ENCODE measurements around the gene GPBP1L1. TPM values are rescaled to one million over a fixed set of nuclear protein-coding genes. Genes with fewer than 3 reads are reported as not detected.

Gene GPBP1L1
- total and polyA plus RNA-seq, 2 experiments from 2014 or later = 69.3 to 85.6 TPM

GRCh38 chr1:45643978-45644377, 42.4 kb downstream of the GPBP1L1 start:
- TF ChIP-seq EZH2 (IDR thresholded peaks at IDR 0.05; ENCODE audit: insufficient read depth, poor library complexity, severe bottlenecking) (no peak), EZH2phosphoT487 (IDR thresholded peaks at IDR 0.05; ENCODE audit: insufficient read depth, low read depth) (no peak)
- H3K9ac ChIP-seq = no peak overlapping the region
- no peak for DNase-seq
- H4K20me1 ChIP-seq (ENCODE audit: insufficient read depth) = no peaks in the 10 kb centered on the region
- H3K27ac ChIP-seq = no peak overlapping the region
- no peak overlapping the region for H3K4me3 ChIP-seq
- no peak overlapping the region for H3K4me2 ChIP-seq (ENCODE audit: unreplicated experiment)
- H3K9me3 ChIP-seq (ENCODE audit: low read depth) = no peaks in the 10 kb centered on the region
- no peaks in the 10 kb centered on the region for H3K4me1 ChIP-seq (ENCODE audit: insufficient read depth)
- H3K27me3 ChIP-seq (replicated peaks; ENCODE audit: insufficient read depth) = no peaks in the 10 kb centered on the region
- peaks cover 51% of the 10 kb centered on the region for H3K79me2 ChIP-seq (ENCODE audit: insufficient read depth)
- H3F3A ChIP-seq (ENCODE audit: insufficient read depth) = peaks cover 18% of the 10 kb centered on the region; the same call in 1 of the 2 replicates
- in situ Hi-C loops (cut with MboI) = no loop called here
- H3K36me3 ChIP-seq (ENCODE audit: low read depth) = peaks cover 27% of the 10 kb centered on the region
- H3K9me2 ChIP-seq (ENCODE audit: insufficient read depth) = no peaks in the 10 kb centered on the region
- H2AFZ ChIP-seq = no peak overlapping the region

- peaks cover 18% of the 10 kb centered on the region; the same call in 1 of the 2 replicates for H3F3A ChIP-seq (ENCODE audit: insufficient read depth)
- in situ Hi-C loops (cut with MboI) = no loop called here
- TF ChIP-seq EZH2phosphoT487 (IDR thresholded peaks at IDR 0.05; ENCODE audit: insufficient read depth, low read depth) (no peak), EZH2 (IDR thresholded peaks at IDR 0.05; ENCODE audit: insufficient read depth, poor library complexity, severe bottlenecking) (no peak)
Observed at GRCh38 chr1:45643321-45643720, 43.0 kb downstream of the GPBP1L1 start.

GRCh38 chr1:45640293-45640692, 46.0 kb downstream of the GPBP1L1 start:
- no peaks in the 10 kb centered on the region for H3K27me3 ChIP-seq (replicated peaks; ENCODE audit: insufficient read depth)
- no peaks in the 10 kb centered on the region for H3K9me3 ChIP-seq (ENCODE audit: low read depth)
- TF ChIP-seq EZH2 (IDR thresholded peaks at IDR 0.05; ENCODE audit: insufficient read depth, poor library complexity, severe bottlenecking) (no peak), EZH2phosphoT487 (IDR thresholded peaks at IDR 0.05; ENCODE audit: insufficient read depth, low read depth) (no peak)
- no peak overlapping the region for H3K27ac ChIP-seq
- 100% methylated on average over 1 of the region's 1 CpG for WGBS, 2 experiments (ENCODE audit: low coverage in 1 of 2, low lambda C conversion rate in 2 of 2, missing lambda C conversion rate in 2 of 2)
- no peak overlapping the region for H3K9ac ChIP-seq
- H4K20me1 ChIP-seq (ENCODE audit: insufficient read depth) = no peaks in the 10 kb centered on the region
- H3K4me3 ChIP-seq = no peak overlapping the region
- no peak overlapping the region for H2AFZ ChIP-seq
- in situ Hi-C loops (cut with MboI) = no loop called here
- DNase-seq = no peak
- peaks cover 16% of the 10 kb centered on the region for H3K79me2 ChIP-seq (ENCODE audit: insufficient read depth)
- no peaks in the 10 kb centered on the region for H3K4me1 ChIP-seq (ENCODE audit: insufficient read depth)
- H3F3A ChIP-seq (ENCODE audit: insufficient read depth) = peaks cover 15% of the 10 kb centered on the region; the same call in 1 of the 2 replicates
- no peaks in the 10 kb centered on the region for H3K9me2 ChIP-seq (ENCODE audit: insufficient read depth)
- H3K4me2 ChIP-seq (ENCODE audit: unreplicated experiment) = no peak overlapping the region
- H3K36me3 ChIP-seq (ENCODE audit: low read depth) = peaks cover 56% of the 10 kb centered on the region

More at GRCh38 chr1:45643321-45643720, 43.0 kb downstream of the GPBP1L1 start:
- no peak for DNase-seq
- peaks cover 45% of the 10 kb centered on the region for H3K79me2 ChIP-seq (ENCODE audit: insufficient read depth)
- H3K36me3 ChIP-seq (ENCODE audit: low read depth) = peaks cover 34% of the 10 kb centered on the region
- no peak overlapping the region for H3K4me3 ChIP-seq
- no peaks in the 10 kb centered on the region for H3K9me2 ChIP-seq (ENCODE audit: insufficient read depth)
- H3K27ac ChIP-seq = no peak overlapping the region
- WGBS, 2 experiments (ENCODE audit: low coverage in 1 of 2, low lambda C conversion rate in 2 of 2, missing lambda C conversion rate in 2 of 2) = 58 to 61% methylated on average over 5 of the region's 5 CpGs
- H3K9ac ChIP-seq = no peak overlapping the region
- no peaks in the 10 kb centered on the region for H3K9me3 ChIP-seq (ENCODE audit: low read depth)
- H3K4me2 ChIP-seq (ENCODE audit: unreplicated experiment) = no peak overlapping the region
- H4K20me1 ChIP-seq (ENCODE audit: insufficient read depth) = no peaks in the 10 kb centered on the region
- no peaks in the 10 kb centered on the region for H3K27me3 ChIP-seq (replicated peaks; ENCODE audit: insufficient read depth)
- no peaks in the 10 kb centered on the region for H3K4me1 ChIP-seq (ENCODE audit: insufficient read depth)
- H2AFZ ChIP-seq = no peak overlapping the region

DNA sequence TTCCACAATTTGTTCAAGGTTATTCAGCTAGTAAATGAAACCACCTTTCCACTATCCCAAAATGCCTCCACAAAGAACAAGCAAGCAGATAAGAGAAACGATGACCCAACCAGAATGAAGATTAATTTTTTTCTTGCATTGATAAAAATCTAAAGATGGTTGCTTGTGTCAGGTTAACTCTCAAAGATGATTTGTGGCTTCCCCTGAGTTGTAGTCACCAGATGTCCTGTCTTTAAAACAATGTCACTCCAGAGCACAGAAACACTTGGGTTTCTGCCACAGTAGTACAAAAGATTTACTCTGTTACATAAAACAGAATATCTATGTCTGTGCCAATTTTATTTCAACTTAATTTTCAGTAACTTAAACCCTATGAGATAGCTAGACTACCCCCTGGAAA, 51.1 kb downstream of the GPBP1L1 start:
- in situ Hi-C loops (cut with MboI) = no loop called here
- no peak overlapping the region for H2AFZ ChIP-seq
- H3K9me2 ChIP-seq (ENCODE audit: insufficient read depth) = no peaks in the 10 kb centered on the region
- no peak overlapping the region for H3K4me3 ChIP-seq
- peaks cover 14% of the 10 kb centered on the region; the same call in 1 of the 2 replicates for H3F3A ChIP-seq (ENCODE audit: insufficient read depth)
- no peaks in the 10 kb centered on the region for H3K4me1 ChIP-seq (ENCODE audit: insufficient read depth)
- no peaks in the 10 kb centered on the region for H3K27me3 ChIP-seq (replicated peaks; ENCODE audit: insufficient read depth)
- H3K4me2 ChIP-seq (ENCODE audit: unreplicated experiment) = no peak overlapping the region
- no peak overlapping the region for H3K9ac ChIP-seq
- 54 to 61% methylated on average over 1 of the region's 1 CpG for WGBS, 2 experiments (ENCODE audit: low coverage in 1 of 2, low lambda C conversion rate in 2 of 2, missing lambda C conversion rate in 2 of 2)
- H3K79me2 ChIP-seq (ENCODE audit: insufficient read depth) = no peaks in the 10 kb centered on the region
- no peak for DNase-seq
- no peaks in the 10 kb centered on the region for H4K20me1 ChIP-seq (ENCODE audit: insufficient read depth)
- no peaks in the 10 kb centered on the region for H3K9me3 ChIP-seq (ENCODE audit: low read depth)
- H3K36me3 ChIP-seq (ENCODE audit: low read depth) = peaks cover 72% of the 10 kb centered on the region
- H3K27ac ChIP-seq = no peak overlapping the region
- TF ChIP-seq EZH2 (IDR thresholded peaks at IDR 0.05; ENCODE audit: insufficient read depth, poor library complexity, severe bottlenecking) (no peak), EZH2phosphoT487 (IDR thresholded peaks at IDR 0.05; ENCODE audit: insufficient read depth, low read depth) (no peak)

DNA sequence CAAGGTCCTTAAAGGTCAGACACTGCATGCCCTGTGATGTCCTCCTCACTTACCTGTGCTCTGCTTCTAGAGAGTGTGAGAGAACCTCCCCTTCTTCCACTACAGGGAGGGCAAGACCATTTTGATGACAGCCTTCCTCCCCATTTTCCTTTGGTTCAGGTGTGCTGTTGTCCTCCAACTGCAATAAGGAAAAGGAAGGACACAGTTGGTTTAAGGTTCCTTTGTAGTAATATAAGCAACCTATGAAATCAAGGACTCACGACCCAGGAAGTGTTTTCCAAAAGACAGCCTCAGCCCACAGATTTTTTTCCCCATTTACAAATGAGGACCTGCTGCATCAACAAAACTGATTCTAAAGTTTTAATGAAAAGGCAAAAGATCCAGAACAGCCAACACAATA, 55.9 kb downstream of the GPBP1L1 start:
- no peaks in the 10 kb centered on the region for H3K9me2 ChIP-seq (ENCODE audit: insufficient read depth)
- H3K79me2 ChIP-seq (ENCODE audit: insufficient read depth) = no peaks in the 10 kb centered on the region
- no peak overlapping the region for H3K4me2 ChIP-seq (ENCODE audit: unreplicated experiment)
- no peak overlapping the region for H2AFZ ChIP-seq
- no peak overlapping the region for H3K27ac ChIP-seq
- H3K27me3 ChIP-seq (replicated peaks; ENCODE audit: insufficient read depth) = no peaks in the 10 kb centered on the region
- WGBS, 2 experiments (ENCODE audit: low coverage in 1 of 2, low lambda C conversion rate in 2 of 2, missing lambda C conversion rate in 2 of 2) = 100% methylated on average over 1 of the region's 1 CpG
- no peak for TF ChIP-seq EZH2 (IDR thresholded peaks at IDR 0.05; ENCODE audit: insufficient read depth, poor library complexity, severe bottlenecking)
- TF ChIP-seq EZH2phosphoT487 (IDR thresholded peaks at IDR 0.05; ENCODE audit: insufficient read depth, low read depth) = no peak
- no peaks in the 10 kb centered on the region for H4K20me1 ChIP-seq (ENCODE audit: insufficient read depth)
- in situ Hi-C loops (cut with MboI) = no loop called here
- H3K4me3 ChIP-seq = no peak overlapping the region
- H3F3A ChIP-seq (ENCODE audit: insufficient read depth) = peaks cover 9% of the 10 kb centered on the region
- no peak overlapping the region for H3K9ac ChIP-seq
- H3K9me3 ChIP-seq (ENCODE audit: low read depth) = no peaks in the 10 kb centered on the region
- H3K4me1 ChIP-seq (ENCODE audit: insufficient read depth) = no peaks in the 10 kb centered on the region
- peaks cover 73% of the 10 kb centered on the region for H3K36me3 ChIP-seq (ENCODE audit: low read depth)
- DNase-seq = no peak

All from GM23248 (cell line).